ENCODE results near the gene NHSL1.

Gene NHSL1

GRCh38 chr6:138500867-138501446 lies 1.7 kb upstream of the NHSL1 start:
- H3K9me3 ChIP-seq (ENCODE audit: control insufficient read depth, insufficient read depth, low read depth, low read length): no peaks in the 10 kb centered on the region
- peaks cover 0 to 2% of the 10 kb centered on the region in 2 experiments; a peak in 1 of 3 replicates for H3K36me3 ChIP-seq (ENCODE audit: control insufficient read depth in 2 of 2, insufficient read depth in 1 of 2, low read length in 2 of 2)
- H3K4me3 ChIP-seq (ENCODE audit: low read depth, low read length): no peak overlapping the region
- CTCF ChIA-PET: interaction anchor here (0.8 to 5.7 kb wide), 5 partner anchors 8 to 89 kb away, joined by 3 to 43 read pairs (median 3); no protein-coding TSS in a partner anchor
- TF ChIP-seq HIC1 (tag by site-specific recombination; IDR thresholded peaks at IDR 0.05) (no peak), ZIC2 (tag by site-specific recombination; IDR thresholded peaks at IDR 0.05) (no peak), FEZF1 (tag by site-specific recombination; IDR thresholded peaks at IDR 0.05) (0 out of 2 replicates have a peak, but pooled peaks have one; percentile 20), ZNF580 (tag by site-specific recombination; IDR thresholded peaks at IDR 0.05) (no peak), SALL2 (tag by site-specific recombination; IDR thresholded peaks at IDR 0.05; ENCODE audit: borderline replicate concordance) (no peak), GLI4 (tag by site-specific recombination; IDR thresholded peaks at IDR 0.05) (no peak), ZNF211 (tag by site-specific recombination; IDR thresholded peaks at IDR 0.05; ENCODE audit: low read depth) (no peak), ZBTB44 (tag by site-specific recombination; IDR thresholded peaks at IDR 0.05) (0 out of 2 replicates have a peak, but pooled peaks have one; percentile 22), SCRT2 (tag by site-specific recombination; IDR thresholded peaks at IDR 0.05) (peak; percentile 60), PRDM6 (tag by site-specific recombination; IDR thresholded peaks at IDR 0.05) (peak; percentile 24; the same call in 1 of the 2 replicates)
- POLR2A ChIA-PET: interaction anchor here (0.6 kb wide), 1 partner anchor 57 kb away, joined by 3 read pairs; no protein-coding TSS in a partner anchor
- H3K4me1 ChIP-seq (ENCODE audit: control insufficient read depth, insufficient read depth, low read length): peaks cover 25% of the 10 kb centered on the region
- no peak overlapping the region for H3K27ac ChIP-seq (ENCODE audit: extremely low read depth, low read depth, low read length)

GRCh38 chr6:138500045-138500665 lies 861 bp upstream of the NHSL1 start:
- Histone ChIP-seq H3K4me1 (ENCODE audit: control insufficient read depth, insufficient read depth, low read length) (peaks cover 22% of the 10 kb centered on the region), H3K4me3 (ENCODE audit: low read depth, low read length) (no peak overlapping the region), H3K9me3 (ENCODE audit: control insufficient read depth, insufficient read depth, low read depth, low read length) (no peaks in the 10 kb centered on the region), H3K36me3 (ENCODE audit: control insufficient read depth in 2 of 2, insufficient read depth in 1 of 2, low read length in 2 of 2) (peaks cover 0 to 4% of the 10 kb centered on the region in 2 experiments; a peak in 1 of 3 replicates), H3K27ac (ENCODE audit: extremely low read depth, low read depth, low read length) (no peak overlapping the region)
- POLR2A ChIA-PET: no interaction called here
- CTCF ChIA-PET: interaction anchor here (0.8 to 5.7 kb wide), 5 partner anchors 9 to 90 kb away, joined by 3 to 43 read pairs (median 3); no protein-coding TSS in a partner anchor
- peak; percentile 60; the same call in 1 of the 2 replicates for TF ChIP-seq ZBTB20 (tag by site-specific recombination; IDR thresholded peaks at IDR 0.05)
- TF ChIP-seq KLF9 (tag by site-specific recombination; IDR thresholded peaks at IDR 0.05; ENCODE audit: low read depth): 0 out of 2 replicates have a peak, but pooled peaks have one; percentile 3
- no peak for TF ChIP-seq ZNF266 (tag by site-specific recombination; IDR thresholded peaks at IDR 0.05; ENCODE audit: low read depth)
- no peak for TF ChIP-seq ZBTB7A (tag by site-specific recombination; IDR thresholded peaks at IDR 0.05; ENCODE audit: low read depth)
- no peak for TF ChIP-seq ZNF777 (tag by site-specific recombination; IDR thresholded peaks at IDR 0.05; ENCODE audit: borderline replicate concordance)
- TF ChIP-seq ZFP69B (tag by site-specific recombination; IDR thresholded peaks at IDR 0.05): no peak
- no peak for TF ChIP-seq OVOL3 (tag by site-specific recombination; IDR thresholded peaks at IDR 0.05)
- no peak for TF ChIP-seq ZNF19 (tag by site-specific recombination; IDR thresholded peaks at IDR 0.05; ENCODE audit: low read depth)
- TF ChIP-seq IKZF3 (tag by site-specific recombination; IDR thresholded peaks at IDR 0.05): 0 out of 2 replicates have a peak, but pooled peaks have one; percentile 22
- no peak for TF ChIP-seq ZNF560 (tag by site-specific recombination; IDR thresholded peaks at IDR 0.05; ENCODE audit: borderline replicate concordance)
- no peak for TF ChIP-seq ZNF626 (tag by site-specific recombination; IDR thresholded peaks at IDR 0.05)
- TF ChIP-seq ZNF335 (tag by site-specific recombination; conservative IDR thresholded peaks at IDR 0.05): no peak
- TF ChIP-seq ZNF112 (tag by site-specific recombination; IDR thresholded peaks at IDR 0.05): no peak
- TF ChIP-seq ZNF433 (tag by site-specific recombination; IDR thresholded peaks at IDR 0.05; ENCODE audit: low read depth): no peak
